Measurements from ENCODE around the gene DNAH8. TPM values are rescaled to one million over a fixed set of nuclear protein-coding genes. Genes with fewer than 3 reads are reported as not detected.

DNAH8 gene
- total RNA-seq, 1 experiment from 2014 or later = not detected

- TF ChIP-seq CTCF (IDR thresholded peaks at IDR 0.05 in 2 of 3, conservative IDR thresholded peaks at IDR 0.05 in 1 of 3; ENCODE audit: borderline replicate concordance in 1 of 3, insufficient read depth in 1 of 3, low read depth in 2 of 3, low read length in 2 of 3) = no peak
- TF ChIP-seq RAD21 (IDR thresholded peaks at IDR 0.05; ENCODE audit: low read depth) = no peak
- TF ChIP-seq ZFX (IDR thresholded peaks at IDR 0.05) = no peak
- TF ChIP-seq ATF3 (IDR thresholded peaks at IDR 0.05) = no peak
- TF ChIP-seq MAX (IDR thresholded peaks at IDR 0.05) = no peak
- TF ChIP-seq EZH2 (IDR thresholded peaks at IDR 0.05) = no peak
- TF ChIP-seq ZNF274 (IDR thresholded peaks at IDR 0.05; ENCODE audit: low read depth, low read length) = no peak
- TF ChIP-seq SP1 (IDR thresholded peaks at IDR 0.05; ENCODE audit: low read depth) = no peak
- no peak for TF ChIP-seq POLR2AphosphoS5 (IDR thresholded peaks at IDR 0.05; ENCODE audit: low read depth, low read length)
- no peak for TF ChIP-seq JUND (IDR thresholded peaks at IDR 0.05)
- TF ChIP-seq POLR2A (IDR thresholded peaks at IDR 0.05; ENCODE audit: borderline replicate concordance, extremely low read depth, insufficient read depth, insufficient read length) = no peak
These were observed 281.6 kb downstream of the DNAH8 start (continued) for GRCh38 chr6:38996676-38997075.

- H3K4me3 ChIP-seq (replicated peaks in 1 of 2; ENCODE audit: low read depth in 1 of 2, low read length in 2 of 2) = no peak overlapping the region
- H4K20me1 ChIP-seq (ENCODE audit: insufficient read depth) = no peaks in the 10 kb centered on the region
- POLR2A ChIA-PET = no interaction called here
- CTCF ChIA-PET = interaction anchor here (0.5 to 3.3 kb wide), 9 partner anchors 12 to 587 kb away, joined by 3 to 17 read pairs (median 5); no protein-coding TSS in a partner anchor
- H3K4me2 ChIP-seq (ENCODE audit: low read length) = no peak overlapping the region
- TF ChIP-seq RAD21 (IDR thresholded peaks at IDR 0.05; ENCODE audit: low read depth) = peak; percentile 55
- peak; percentile 35 to 73 (median 71); a peak in 5 of 6 replicates for TF ChIP-seq CTCF (IDR thresholded peaks at IDR 0.05 in 2 of 3, conservative IDR thresholded peaks at IDR 0.05 in 1 of 3; ENCODE audit: borderline replicate concordance in 1 of 3, insufficient read depth in 1 of 3, low read depth in 2 of 3, low read length in 2 of 3)
- TF ChIP-seq TCF7L2 (IDR thresholded peaks at IDR 0.05; ENCODE audit: borderline replicate concordance, extremely low read depth, insufficient read depth, insufficient read length) = no peak
- intact Hi-C loops (cut with micrococcal nuclease) = loop anchor here (1.0 kb wide), 1 partner anchor 313 kb away; no protein-coding TSS in a partner anchor
- DNase-seq (ENCODE audit: low read depth, low spot score) = no peak
- ATAC-seq = peak; percentile 70
- H3K9ac ChIP-seq (ENCODE audit: low read length) = no peak overlapping the region
- no peak overlapping the region for H2AFZ ChIP-seq (ENCODE audit: low read depth, low read length, poor library complexity, severe bottlenecking)
- BruUV-seq (replicated peaks) = no TSS peak
- H3K4me1 ChIP-seq (ENCODE audit: control insufficient read depth in 1 of 2, insufficient read depth in 2 of 2, low read length in 2 of 2) = no peaks in the 10 kb centered on the region
- no peaks in the 10 kb centered on the region for H3K36me3 ChIP-seq (ENCODE audit: control insufficient read depth in 1 of 2, insufficient read depth in 2 of 2, low read length in 2 of 2)
- no peaks in the 10 kb centered on the region for H3K9me3 ChIP-seq (ENCODE audit: control insufficient read depth in 1 of 2, insufficient read depth in 1 of 2, low read depth in 1 of 2, low read length in 2 of 2)
- no peaks in the 10 kb centered on the region for H3K79me2 ChIP-seq (ENCODE audit: insufficient read depth, low read length)
- H3K27ac ChIP-seq (ENCODE audit: low read depth, low read length) = no peak overlapping the region
- no peaks in the 10 kb centered on the region for H3K9me2 ChIP-seq (ENCODE audit: insufficient read depth)
- H3K27me3 ChIP-seq (ENCODE audit: insufficient read depth, low read length) = peaks cover 91% of the 10 kb centered on the region
- RAD21 ChIA-PET (ENCODE audit: low non-redundant PET in 1 of 2, low total read pairs in 2 of 2, uncharacterized antibody in 2 of 2, unreplicated experiment in 2 of 2) = interaction anchor here in 1 of 2 experiments (0.8 kb wide), 1 partner anchor 105 kb away, joined by 4 read pairs; no protein-coding TSS in a partner anchor
These were observed 282.1 kb downstream of the DNAH8 start for GRCh38 chr6:38997128-38997761.
